IMR-90 (cell line): ENCODE data around the gene RNF141. TPM values are rescaled to one million over a fixed set of nuclear protein-coding genes. Genes with fewer than 3 reads are reported as not detected.

Source experiments
- ATAC-seq: fragments of 200-7000 bp; cut with Tn5 transposase; 2 replicates; pipeline ENCODE4 v1.9.1; 2020; ENCODE audit warnings: low read depth, mild to moderate bottlenecking, moderate library complexity
- BruUV-seq: library from RNA; stranded (reverse); fragments of 400-500 nt; replicated peaks from 2 replicates; lab custom pipeline; 2021; lab: Mats Ljungman, UMichigan
- CTCF ChIA-PET: fragments of 300-600 bp; formaldehyde crosslinking; extraction: SDS; loops from one replicate; lab custom pipeline; 2021; ENCODE audit warnings: antibody characterized with exemption; lab: Yijun Ruan, JAX
- POLR2A ChIA-PET: fragments of 300-600 bp; sonication (Branson Sonifier 250); formaldehyde crosslinking; loops from one replicate; lab custom pipeline; 2022; ENCODE audit warnings: antibody characterized with exemption; ENCODE audit not compliant: unreplicated experiment; lab: Charles Lee
- DNase-seq: peaks from one replicate; pipeline ENCODE4 v3.0.0; 2013
- H2AFZ ChIP-seq: replicated peaks from 2 replicates; pipeline ENCODE3; 2013; ENCODE audit warnings: low read length, mild to moderate bottlenecking; ENCODE audit not compliant: poor library complexity
- H2AK5ac ChIP-seq: 2 replicates; pipeline ENCODE4 v1.6.1; 2013; ENCODE audit warnings: low read depth, low read length, inconsistent platforms
- H2AK9ac ChIP-seq: replicated peaks from 2 replicates; pipeline ENCODE3; 2013; ENCODE audit warnings: mild to moderate bottlenecking, low read depth, low read length, moderate library complexity; ENCODE audit not compliant: poor library complexity
- H2BK120ac ChIP-seq: 2 replicates; pipeline ENCODE4 v1.6.1; 2013; ENCODE audit warnings: low read depth, low read length, inconsistent platforms
- H2BK15ac ChIP-seq: 3 replicates; pipeline ENCODE4 v1.6.1; 2013; ENCODE audit warnings: low read depth, low read length, inconsistent platforms
- H2BK20ac ChIP-seq: 2 replicates; pipeline ENCODE4 v1.6.1; 2013; ENCODE audit warnings: low read depth, mild to moderate bottlenecking, inconsistent platforms, low read length, moderate library complexity
- H2BK5ac ChIP-seq: 2 replicates; pipeline ENCODE4 v1.6.1; 2013; ENCODE audit warnings: mild to moderate bottlenecking, low read depth, low read length, inconsistent platforms; ENCODE audit not compliant: poor library complexity, severe bottlenecking
- H3K14ac ChIP-seq: replicated peaks from 2 replicates; pipeline ENCODE4 v1.6.1; 2013; ENCODE audit warnings: low read depth, low read length, inconsistent platforms
- H3K18ac ChIP-seq: 2 replicates; pipeline ENCODE4 v1.6.1; 2013; ENCODE audit warnings: low read depth, low read length, control low read depth
- H3K23ac ChIP-seq: 2 replicates; pipeline ENCODE4 v1.6.1; 2013; ENCODE audit warnings: low read depth, low read length, inconsistent platforms
- H3K27ac ChIP-seq: 2 replicates; pipeline ENCODE4 v1.5.1; 2013; ENCODE audit warnings: mild to moderate bottlenecking, control low read depth, low read length; ENCODE audit not compliant: insufficient read depth
- H3K27me3 ChIP-seq: 2 replicates; pipeline ENCODE4 v1.6.1; 2013; ENCODE audit warnings: low read length; ENCODE audit not compliant: control insufficient read depth, insufficient read depth
- H3K36me3 ChIP-seq: 2 replicates; pipeline ENCODE4 v1.6.1; 2013; ENCODE audit warnings: low read length, mixed read lengths; ENCODE audit not compliant: control insufficient read depth, insufficient read depth
- H3K4ac ChIP-seq: 2 replicates; pipeline ENCODE4 v1.6.1; 2013; ENCODE audit warnings: low read depth, low read length, inconsistent platforms
- H3K4me1 ChIP-seq: 2 replicates; pipeline ENCODE4 v1.6.1; 2013; ENCODE audit warnings: low read length, mixed read lengths; ENCODE audit not compliant: control insufficient read depth, insufficient read depth
- H3K4me2 ChIP-seq: 2 replicates; pipeline ENCODE4 v1.6.1; 2013; ENCODE audit warnings: low read depth, mild to moderate bottlenecking, control low read depth, low read length, moderate library complexity
- H3K4me3 ChIP-seq: 2 replicates; pipeline ENCODE4 v1.5.1; 2013; ENCODE audit warnings: low read depth, mild to moderate bottlenecking, control low read depth, low read length, moderate library complexity; ENCODE audit not compliant: insufficient read depth
- H3K56ac ChIP-seq: 2 replicates; pipeline ENCODE4 v1.6.1; 2013; ENCODE audit warnings: low read length, inconsistent platforms; ENCODE audit not compliant: insufficient read depth; ENCODE audit errors: extremely low read depth
- H3K79me1 ChIP-seq, 2 experiments: 2 replicates each; pipeline ENCODE4 v1.6.1; 2013; ENCODE audit warnings: low read length in 2 of 2, inconsistent platforms in 1 of 2, low read depth in 1 of 2
- H3K9ac ChIP-seq: 2 replicates; pipeline ENCODE4 v1.6.1; 2013; ENCODE audit warnings: low read depth, low read length, control low read depth
- H3K9me1 ChIP-seq: 2 replicates; pipeline ENCODE4 v1.6.1; 2013; ENCODE audit warnings: low read length, inconsistent platforms; ENCODE audit not compliant: insufficient read depth
- H3K9me3 ChIP-seq: 2 replicates; pipeline ENCODE4 v1.6.1; 2013; ENCODE audit warnings: low read length; ENCODE audit not compliant: control insufficient read depth, insufficient read depth
- H4K20me1 ChIP-seq: 2 replicates; pipeline ENCODE4 v1.6.1; 2013; ENCODE audit warnings: low read length, inconsistent platforms; ENCODE audit not compliant: insufficient read depth
- H4K5ac ChIP-seq: 2 replicates; pipeline ENCODE4 v1.6.1; 2013; ENCODE audit warnings: mild to moderate bottlenecking, low read depth, low read length, control low read depth
- H4K8ac ChIP-seq, 2 experiments: 2 replicates each; pipeline ENCODE4 v1.6.1; 2013; ENCODE audit warnings: low read depth in 2 of 2, low read length in 2 of 2, control low read depth in 1 of 2, inconsistent platforms in 1 of 2
- H4K91ac ChIP-seq: 2 replicates; pipeline ENCODE4 v1.6.1; 2013; ENCODE audit warnings: low read depth, low read length, inconsistent platforms; ENCODE audit not compliant: insufficient read depth
- BHLHE40 ChIP-seq: fragments of 150-350 bp; IDR thresholded peaks from 2 replicates; pipeline ENCODE4 v1.6.1; 2016; ENCODE audit warnings: mild to moderate bottlenecking, low read depth, low read length
- CEBPB ChIP-seq: IDR thresholded peaks from 2 replicates; pipeline ENCODE4 v1.6.1; 2012; ENCODE audit warnings: low read depth, low read length, improper control_type of control experiment
- CHD1 ChIP-seq: IDR thresholded peaks from 2 replicates; pipeline ENCODE4 v1.6.1; 2012; ENCODE audit warnings: low read depth, low read length, improper control_type of control experiment
- CTCF ChIP-seq: conservative IDR thresholded peaks from 2 replicates; pipeline ENCODE4 v1.5.1; 2012; ENCODE audit warnings: mild to moderate bottlenecking, low read depth, low read length, improper control_type of control experiment
- ELK1 ChIP-seq: fragments of 150-350 bp; IDR thresholded peaks from 2 replicates; pipeline ENCODE4 v1.6.1; 2016; ENCODE audit warnings: low read depth, mild to moderate bottlenecking, low read length, moderate library complexity, borderline replicate concordance
- FOS ChIP-seq: fragments of 150-350 bp; IDR thresholded peaks from 2 replicates; pipeline ENCODE4 v1.6.1; 2016; ENCODE audit warnings: low read depth, low read length
- MAFK ChIP-seq: IDR thresholded peaks from 2 replicates; pipeline ENCODE4 v1.6.1; 2012; ENCODE audit warnings: low read depth, low read length, improper control_type of control experiment
- MAZ ChIP-seq: IDR thresholded peaks from 2 replicates; pipeline ENCODE4 v1.6.1; 2012; ENCODE audit warnings: low read depth, mild to moderate bottlenecking, low read length, improper control_type of control experiment, moderate library complexity, borderline replicate concordance
- MXI1 ChIP-seq: IDR thresholded peaks from 2 replicates; pipeline ENCODE4 v1.6.1; 2012; ENCODE audit warnings: low read depth, mild to moderate bottlenecking, low read length, moderate library complexity, borderline replicate concordance
- NFE2L2 ChIP-seq: fragments of 150-350 bp; IDR thresholded peaks from 2 replicates; pipeline ENCODE4 v1.6.1; 2016; ENCODE audit warnings: low read depth, mild to moderate bottlenecking, low read length
- POLR2A ChIP-seq: IDR thresholded peaks from 2 replicates; pipeline ENCODE4 v1.6.1; 2012; ENCODE audit warnings: mild to moderate bottlenecking, low read depth, low read length
- RAD21 ChIP-seq: IDR thresholded peaks from 2 replicates; pipeline ENCODE4 v1.6.1; 2012; ENCODE audit warnings: low read length, improper control_type of control experiment
- RCOR1 ChIP-seq: IDR thresholded peaks from 2 replicates; pipeline ENCODE4 v1.6.1; 2012; ENCODE audit warnings: mild to moderate bottlenecking, low read length, improper control_type of control experiment; ENCODE audit not compliant: insufficient replicate concordance
- RFX5 ChIP-seq: IDR thresholded peaks from 2 replicates; pipeline ENCODE4 v1.8.0; 2012; ENCODE audit warnings: low read depth, mild to moderate bottlenecking, low read length, moderate library complexity
- USF2 ChIP-seq: fragments of 150-350 bp; IDR thresholded peaks from 2 replicates; pipeline ENCODE4 v1.6.1; 2017; ENCODE audit warnings: mild to moderate bottlenecking, antibody characterized with exemption, low read length, low read depth
- WGBS, 2 experiments: methylation state at CpG; one replicate each; pipeline versions ENCODE4 v1.1.5 to v1.1.7; 2013; ENCODE audit warnings: missing lambda C conversion rate in 2 of 2; ENCODE audit not compliant: insufficient read length in 1 of 2; ENCODE audit errors: extremely low coverage in 2 of 2; 5-methylcytosine and 5-hydroxymethylcytosine counted together
- dilution Hi-C: fragments of 300-500 bp; cut with HindIII; formaldehyde crosslinking; loops from one replicate; pipeline ENCODE4 v1.14.3; 2018; ENCODE audit warnings: low sequenced_read_pairs; ENCODE audit not compliant: unreplicated experiment
- in situ Hi-C: fragments of 300-500 bp; cut with MboI; formaldehyde crosslinking; loops from 3 replicates; pipeline ENCODE4 v1.14.3; 2019; ENCODE audit warnings: low sequenced_read_pairs, inconsistent platforms, mixed read lengths
- intact Hi-C: fragments of 100-400 bp; cut with micrococcal nuclease; formaldehyde crosslinking; loops from 2 replicates; pipeline ENCODE4 v1.10.0; 2022
- polyA plus RNA-seq, 3 experiments: library from polyadenylated mRNA; depleted of rRNA; stranded (reverse); fragments of >200 nt; gene quantifications; 2 replicates each; pipeline ENCODE4 v1.2.3, GENCODE V29; 2012; ENCODE audit warnings: low replicate concordance in 1 of 3
- total RNA-seq: library from RNA; depleted of rRNA; stranded (reverse); fragments of >200 nt; gene quantifications from 2 replicates; pipeline ENCODE4 v1.2.3, GENCODE V29; 2012

Gene RNF141
- total and polyA plus RNA-seq, 2 of the 4 experiments (the other 2 are of a cell fraction), result 13.8 to 18.6 TPM

- Histone ChIP-seq H2BK15ac (no peak overlapping the region), H3K4me2 (no peak overlapping the region), H3K27ac (no peak overlapping the region), H4K5ac (no peak overlapping the region), H2BK20ac (no peak overlapping the region), H3K56ac (no peak overlapping the region), H2BK5ac (no peak overlapping the region), H3K4ac (no peak overlapping the region), H3K36me3 (peaks cover 67% of the 10 kb centered on the region), H3K18ac (no peak overlapping the region), H3K4me1 (peaks cover 7% of the 10 kb centered on the region), H3K9ac (no peak overlapping the region), H3K23ac (no peak overlapping the region), H3K79me1 (peaks cover 18 to 37% of the 10 kb centered on the region in 2 experiments), H2AFZ (no peak overlapping the region), H3K27me3 (no peaks in the 10 kb centered on the region), H2BK120ac (no peak overlapping the region), H4K91ac (no peak overlapping the region), H4K8ac (no peak overlapping the region), H3K4me3 (no peak overlapping the region), H3K14ac (no peak overlapping the region), H3K9me1 (peaks cover 39% of the 10 kb centered on the region), H2AK9ac (peak overlapping the region; percentile 25), H3K9me3 (no peaks in the 10 kb centered on the region), H4K20me1 (0 out of 2 replicates have a peak, but pooled peaks cover under 1% of the 10 kb centered on the region), H2AK5ac (0 out of 2 replicates have a peak overlapping the region, but pooled peaks have one; percentile 1)
- TF ChIP-seq MAZ (no peak), BHLHE40 (no peak), CEBPB (no peak), ELK1 (no peak), RFX5 (no peak), FOS (no peak), RAD21 (no peak), RCOR1 (no peak), USF2 (no peak), NFE2L2 (no peak), CTCF (no peak), MXI1 (no peak), POLR2A (no peak), MAFK (no peak), CHD1 (no peak)
- in situ Hi-C loops (no loop called here), intact Hi-C loops (no loop called here), dilution Hi-C loops (no loop called here)
- BruUV-seq, result no TSS peak
- DNase-seq (no peak), ATAC-seq (no peak)
- 100% methylated on average over 1 of the region's 4 CpGs; no CpG with 5 or more reads in 1 of the 2 experiments for WGBS, 2 experiments
- POLR2A ChIA-PET, result no interaction called here
- CTCF ChIA-PET, result no interaction called here
Observed at GRCh38 chr11:10496296-10496936, 44.6 kb downstream of the RNF141 start.
